Gastroesophageal sphincter (tissue), 4 donors: ENCODE results near the gene IKZF3. TPM values are rescaled to one million over a fixed set of nuclear protein-coding genes. Genes with fewer than 3 reads are reported as not detected.

Experiments used
- ATAC-seq: fragments of 150-250 bp; one replicate; pipeline ENCODE4 v1.9.1; 2016; ENCODE audit warnings: mild to moderate bottlenecking, moderate library complexity
- H3K27ac ChIP-seq, 4 donors: fragments of 200-600 bp; sonication (generic) in 3 of 4; 1 replicate in 3 of 4; 2 replicates in 1 of 4; pipeline ENCODE4 v1.5.1; 2016 to 2019
- H3K27me3 ChIP-seq: fragments of 200-600 bp; sonication (generic); one replicate; pipeline ENCODE4 v1.5.1; 2019
- H3K36me3 ChIP-seq, 2 donors: fragments of 200-600 bp; sonication (generic); one replicate each; pipeline ENCODE4 v1.5.1; 2019; ENCODE audit warnings: control low read depth in 1 of 2
- H3K4me1 ChIP-seq, 3 donors: fragments of 200-600 bp; sonication (generic); 1 replicate in 2 of 3; 2 replicates in 1 of 3; pipeline ENCODE4 v1.5.1; 2016 to 2019; ENCODE audit warnings: control low read depth in 2 of 3
- H3K4me3 ChIP-seq, 2 donors: fragments of 200-600 bp; sonication (generic); one replicate each; pipeline ENCODE4 v1.5.1; 2019; ENCODE audit warnings: mild to moderate bottlenecking in 1 of 2, moderate library complexity in 1 of 2
- H3K9me3 ChIP-seq, 3 donors: fragments of 200-600 bp; sonication (generic); one replicate each; pipeline ENCODE4 v1.5.1; 2017 to 2019; ENCODE audit warnings: control low read depth in 2 of 3
- EP300 ChIP-seq: sonication (generic); formaldehyde crosslinking; IDR thresholded peaks from one replicate; pipeline ENCODE4 v1.6.1; 2017; ENCODE audit warnings: antibody characterized with exemption, mild to moderate bottlenecking
- POLR2A ChIP-seq, 2 donors: fragments of 450-650 bp; IDR thresholded peaks; one replicate each; pipeline ENCODE4 v1.6.1; 2017; ENCODE audit warnings: antibody characterized with exemption in 2 of 2, mild to moderate bottlenecking in 2 of 2, moderate library complexity in 1 of 2
- POLR2AphosphoS5 ChIP-seq: sonication (generic); formaldehyde crosslinking; IDR thresholded peaks from one replicate; pipeline ENCODE4 v1.6.1; 2017; ENCODE audit warnings: antibody characterized with exemption
- WGBS, 2 donors: methylation state at CpG; one replicate each; pipeline ENCODE4 v1.1.5; 2018; ENCODE audit warnings: low coverage in 1 of 2; 5-methylcytosine and 5-hydroxymethylcytosine counted together
- total RNA-seq, 4 donors: library from RNA; depleted of rRNA; stranded (reverse); fragments of >200 nt; gene quantifications; one replicate each; pipeline ENCODE4 v1.1.0, GENCODE V29; 2016
- TF ChIP-seq, protein P1 (sequence below), 4 experiments: fragments of 200-600 bp in 2 of 4; fragments of 450-650 bp in 2 of 4; sonication (generic) in 1 of 4; IDR thresholded peaks; one replicate each; pipeline ENCODE4 v1.5.1; 2017 to 2019; ENCODE audit warnings: antibody characterized with exemption in 4 of 4, mild to moderate bottlenecking in 2 of 4, moderate library complexity in 2 of 4

IKZF3 gene
- total RNA-seq, 4 donors from 2014 or later: 0.62 to 1.5 (median 0.95) TPM

DNA sequence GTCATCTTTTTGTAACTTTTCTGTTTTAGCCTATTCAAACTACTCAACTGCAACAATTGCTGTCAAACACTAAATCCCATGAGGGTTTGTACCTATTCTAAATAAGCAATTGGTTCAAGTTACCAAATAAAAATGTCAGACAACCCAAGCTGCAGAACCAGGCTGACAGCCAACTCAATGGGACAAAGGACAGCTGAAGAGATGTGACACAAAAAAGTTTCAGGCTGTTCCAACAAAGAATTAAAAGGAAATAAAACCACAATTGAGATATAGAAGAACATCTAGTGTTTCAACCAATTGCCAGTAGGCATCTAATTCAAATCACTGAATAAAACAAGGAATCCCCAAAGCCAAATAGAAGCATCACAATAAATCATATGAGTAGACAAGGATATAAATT is 77.1 kb downstream of the IKZF3 start:
- Histone ChIP-seq H3K27me3 (peaks cover 36% of the 10 kb centered on the region), H3K27ac (no peak overlapping the region), H3K4me1 (no peaks in the 10 kb centered on the region), H3K9me3 (no peaks in the 10 kb centered on the region), H3K36me3 (no peaks in the 10 kb centered on the region), H3K4me3 (no peak overlapping the region)
- no peak for ATAC-seq
- TF ChIP-seq EP300 (no peak), POLR2AphosphoS5 (no peak), POLR2A (IDR thresholded peaks at IDR 0.05) (no peak)
- TF ChIP-seq, protein P1, sequence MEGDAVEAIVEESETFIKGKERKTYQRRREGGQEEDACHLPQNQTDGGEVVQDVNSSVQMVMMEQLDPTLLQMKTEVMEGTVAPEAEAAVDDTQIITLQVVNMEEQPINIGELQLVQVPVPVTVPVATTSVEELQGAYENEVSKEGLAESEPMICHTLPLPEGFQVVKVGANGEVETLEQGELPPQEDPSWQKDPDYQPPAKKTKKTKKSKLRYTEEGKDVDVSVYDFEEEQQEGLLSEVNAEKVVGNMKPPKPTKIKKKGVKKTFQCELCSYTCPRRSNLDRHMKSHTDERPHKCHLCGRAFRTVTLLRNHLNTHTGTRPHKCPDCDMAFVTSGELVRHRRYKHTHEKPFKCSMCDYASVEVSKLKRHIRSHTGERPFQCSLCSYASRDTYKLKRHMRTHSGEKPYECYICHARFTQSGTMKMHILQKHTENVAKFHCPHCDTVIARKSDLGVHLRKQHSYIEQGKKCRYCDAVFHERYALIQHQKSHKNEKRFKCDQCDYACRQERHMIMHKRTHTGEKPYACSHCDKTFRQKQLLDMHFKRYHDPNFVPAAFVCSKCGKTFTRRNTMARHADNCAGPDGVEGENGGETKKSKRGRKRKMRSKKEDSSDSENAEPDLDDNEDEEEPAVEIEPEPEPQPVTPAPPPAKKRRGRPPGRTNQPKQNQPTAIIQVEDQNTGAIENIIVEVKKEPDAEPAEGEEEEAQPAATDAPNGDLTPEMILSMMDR (IDR thresholded peaks at IDR 0.05): no peak

DNA sequence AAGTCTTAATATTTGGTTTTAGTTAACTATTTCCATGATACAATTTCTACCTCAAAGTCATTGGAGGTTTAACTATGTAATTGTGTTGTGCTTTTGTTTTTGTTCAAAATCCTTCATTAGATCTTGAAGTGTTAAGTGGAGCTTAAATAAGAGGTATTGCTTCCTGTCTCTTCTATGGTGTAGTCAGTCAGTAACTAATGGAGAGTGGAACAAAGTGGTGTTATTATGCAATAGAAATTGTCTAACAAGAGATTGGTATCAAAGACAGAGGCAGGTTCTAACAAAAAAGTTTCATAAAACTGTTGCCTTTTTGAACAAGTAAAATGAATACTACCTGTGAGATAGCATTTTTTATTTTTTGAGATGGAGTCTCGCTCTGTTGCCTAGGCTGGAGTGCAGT is 81.1 kb downstream of the IKZF3 start:
- no peak overlapping the region for H3K4me3 ChIP-seq
- TF ChIP-seq POLR2AphosphoS5 (no peak), EP300 (no peak), POLR2A (IDR thresholded peaks at IDR 0.05) (no peak)
- TF ChIP-seq, protein P1 (IDR thresholded peaks at IDR 0.05): no peak
- H3K9me3 ChIP-seq: no peaks in the 10 kb centered on the region
- whole genome bisulfite sequencing, 2 donors: 100% methylated on average over 1 of the region's 1 CpG
- no peak overlapping the region for H3K27ac ChIP-seq
- H3K36me3 ChIP-seq: no peaks in the 10 kb centered on the region
- H3K4me1 ChIP-seq: no peaks in the 10 kb centered on the region
- peaks cover 43% of the 10 kb centered on the region for H3K27me3 ChIP-seq
- no peak for ATAC-seq

DNA sequence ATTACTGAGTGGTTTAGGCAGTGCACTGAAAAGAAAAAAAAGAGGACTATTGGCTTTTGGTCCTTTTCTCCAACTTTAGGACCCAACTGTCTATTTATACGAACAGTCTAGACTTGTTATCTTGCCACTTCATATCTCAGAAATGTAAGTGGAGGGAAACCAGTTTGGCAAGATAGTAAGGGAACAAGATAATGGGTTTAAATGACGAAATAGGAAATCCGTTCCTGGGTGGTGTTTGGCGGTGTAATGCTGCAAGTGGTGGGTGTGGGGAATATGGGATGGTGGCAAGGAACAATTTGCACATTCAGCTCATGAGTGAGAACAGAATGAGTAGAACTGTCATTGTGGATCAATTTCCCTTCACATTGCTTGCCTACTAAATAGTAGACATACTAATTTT is 81.6 kb downstream of the IKZF3 start:
- H3K27ac ChIP-seq: no peak overlapping the region
- no peaks in the 10 kb centered on the region for H3K36me3 ChIP-seq
- TF ChIP-seq EP300 (no peak), POLR2AphosphoS5 (no peak)
- no peaks in the 10 kb centered on the region for H3K9me3 ChIP-seq
- ATAC-seq: no peak
- H3K4me1 ChIP-seq: no peaks in the 10 kb centered on the region
- H3K27me3 ChIP-seq: peaks cover 48% of the 10 kb centered on the region
- WGBS, 2 donors: 28 to 40% methylated on average over 3 to 4 of the region's 4 CpGs
- H3K4me3 ChIP-seq: no peak overlapping the region

DNA sequence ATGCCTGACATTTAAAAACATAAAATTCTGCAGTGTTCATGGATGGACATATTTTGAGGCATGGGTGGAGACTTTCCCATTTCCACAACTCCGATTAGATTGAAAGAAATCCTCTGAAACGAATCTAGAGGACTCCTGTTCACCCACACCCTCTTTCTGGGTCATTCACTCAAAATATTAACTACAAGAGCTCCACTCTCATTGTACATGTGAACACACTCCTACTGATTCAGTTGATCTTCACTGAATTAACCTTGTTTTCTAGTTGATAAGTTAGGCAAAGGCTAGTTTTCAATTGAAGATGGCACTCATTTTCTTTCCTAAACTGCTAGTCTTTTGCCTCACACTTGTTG is 82.3 kb downstream of the IKZF3 start:
- 78 to 79% methylated on average over 2 of the region's 2 CpGs for WGBS, 2 donors
- no peak overlapping the region for H3K4me3 ChIP-seq
- TF ChIP-seq POLR2A (IDR thresholded peaks at IDR 0.05): no peak
- TF ChIP-seq POLR2AphosphoS5: no peak
- TF ChIP-seq, protein P1 (IDR thresholded peaks at IDR 0.05): no peak
- no peak for TF ChIP-seq EP300

DNA sequence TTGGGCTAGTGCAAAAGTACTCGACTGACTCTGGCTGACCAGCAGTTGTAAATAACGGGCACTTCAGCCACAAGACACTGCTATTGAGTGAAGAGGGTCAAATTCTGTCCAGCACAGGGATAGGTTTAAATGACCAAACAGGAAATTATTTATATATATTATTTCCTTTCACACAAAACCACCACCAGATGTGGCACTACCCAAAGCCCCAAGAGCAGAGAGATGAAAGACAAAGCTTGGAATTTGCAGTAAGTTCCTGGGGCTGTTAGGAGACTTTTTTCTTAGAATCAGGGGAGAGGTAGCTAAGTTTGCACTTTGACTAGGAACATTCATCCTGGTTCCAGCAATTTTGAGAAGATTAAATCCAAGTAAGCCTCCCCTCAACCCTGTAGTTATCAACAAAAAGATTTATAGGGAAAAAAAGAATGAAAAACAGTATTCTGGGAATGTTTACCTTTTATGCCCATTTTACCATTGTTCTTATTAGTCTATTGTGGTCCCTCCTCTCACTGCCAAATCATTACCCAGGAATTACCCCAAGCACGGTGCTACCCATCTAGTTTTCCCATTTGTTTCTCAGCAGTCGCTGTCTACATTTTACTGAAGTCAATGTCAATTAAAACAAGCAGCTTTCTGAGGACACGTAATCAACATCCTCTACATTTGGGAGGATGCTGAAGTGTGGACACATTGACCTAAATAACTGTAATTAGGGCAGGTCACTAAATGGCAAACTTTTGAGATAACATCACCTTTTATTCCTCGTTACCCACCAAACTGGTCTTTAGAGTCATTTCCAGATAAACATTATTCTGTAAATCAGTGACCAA is 82.9 kb downstream of the IKZF3 start:
- ATAC-seq: no peak
- Histone ChIP-seq H3K4me3 (no peak overlapping the region), H3K27ac (no peak overlapping the region), H3K36me3 (no peaks in the 10 kb centered on the region), H3K4me1 (no peaks in the 10 kb centered on the region), H3K27me3 (peaks cover 48% of the 10 kb centered on the region), H3K9me3 (no peaks in the 10 kb centered on the region)
- 42 to 54% methylated on average over 6 of the region's 6 CpGs for WGBS, 2 donors
- TF ChIP-seq, protein P1 (IDR thresholded peaks at IDR 0.05): no peak
- TF ChIP-seq POLR2AphosphoS5 (no peak), EP300 (no peak), POLR2A (IDR thresholded peaks at IDR 0.05) (no peak)

More for the DNA sequence above, 82.3 kb downstream of the IKZF3 start:
- ATAC-seq: no peak
- Histone ChIP-seq H3K9me3 (no peaks in the 10 kb centered on the region), H3K4me1 (no peaks in the 10 kb centered on the region), H3K27me3 (peaks cover 48% of the 10 kb centered on the region), H3K27ac (no peak overlapping the region), H3K36me3 (no peaks in the 10 kb centered on the region)
